ENCODE results near the gene GDF10. TPM values are rescaled to one million over a fixed set of nuclear protein-coding genes. Genes with fewer than 3 reads are reported as not detected.

GDF10 gene
- total RNA-seq, 3 donors from 2014 or later (not counting 1 experiment from before 2014, with no cell fraction given) = not detected

GRCh38 chr10:47282657-47283018 is 17.4 kb upstream of the GDF10 start:
- 93% methylated on average over 5 of the region's 6 CpGs for WGBS (ENCODE audit: insufficient coverage)
- no peak for ATAC-seq
- Histone ChIP-seq H3K27ac (ENCODE audit: low read length) (no peak overlapping the region), H3K36me3 (ENCODE audit: control insufficient read depth, insufficient read depth, low read length) (no peaks in the 10 kb centered on the region), H3K4me3 (ENCODE audit: low read length) (no peak overlapping the region), H3K9me3 (ENCODE audit: control insufficient read depth, insufficient read depth, low read length) (no peaks in the 10 kb centered on the region), H3K27me3 (ENCODE audit: control insufficient read depth, insufficient read depth, low read length) (no peaks in the 10 kb centered on the region), H3K4me1 (ENCODE audit: control insufficient read depth, insufficient read depth, low read length) (peaks cover 13% of the 10 kb centered on the region)
- H3K36me3 Mint-ChIP-seq = no peaks in the 10 kb centered on the region
- peaks cover 0 to 3% of the 10 kb centered on the region in 2 donors for H3K27me3 Mint-ChIP-seq (ENCODE audit: low read depth in 2 of 2)
- H3K27ac Mint-ChIP-seq = no peak overlapping the region
- H3K4me3 Mint-ChIP-seq = no peak overlapping the region
- no peak for DNase-seq
- no peaks in the 10 kb centered on the region for H3K9me3 Mint-ChIP-seq
- no peak for TF ChIP-seq CTCF (IDR thresholded peaks at IDR 0.05)
- intact Hi-C loops (cut with micrococcal nuclease) = no loop called here
- peaks cover 0 to 9% of the 10 kb centered on the region in 2 donors for H3K4me1 Mint-ChIP-seq

GRCh38 chr10:47283101-47283630 is 16.8 kb upstream of the GDF10 start:
- WGBS (ENCODE audit: insufficient coverage) = 89% methylated on average over 9 of the region's 9 CpGs

GRCh38 chr10:47283848-47284247 is 16.1 kb upstream of the GDF10 start:
- Histone ChIP-seq H3K9me3 (ENCODE audit: control insufficient read depth, insufficient read depth, low read length) (no peaks in the 10 kb centered on the region), H3K27me3 (ENCODE audit: control insufficient read depth, insufficient read depth, low read length) (no peaks in the 10 kb centered on the region), H3K27ac (ENCODE audit: low read length) (no peak overlapping the region), H3K36me3 (ENCODE audit: control insufficient read depth, insufficient read depth, low read length) (no peaks in the 10 kb centered on the region), H3K4me3 (ENCODE audit: low read length) (no peak overlapping the region), H3K4me1 (ENCODE audit: control insufficient read depth, insufficient read depth, low read length) (peaks cover 8% of the 10 kb centered on the region)
- Mint-ChIP-seq H3K27me3 (ENCODE audit: low read depth in 2 of 2) (peaks cover 0 to 3% of the 10 kb centered on the region in 2 donors), H3K4me1 (peaks cover 0 to 9% of the 10 kb centered on the region in 2 donors), H3K9me3 (no peaks in the 10 kb centered on the region), H3K4me3 (no peak overlapping the region), H3K27ac (no peak overlapping the region), H3K36me3 (no peaks in the 10 kb centered on the region)
- no peak for ATAC-seq
- intact Hi-C loops (cut with micrococcal nuclease) = no loop called here
- DNase-seq = no peak
- TF ChIP-seq CTCF (IDR thresholded peaks at IDR 0.05) = no peak

More at GRCh38 chr10:47283101-47283630, 16.8 kb upstream of the GDF10 start:
- H3K27ac Mint-ChIP-seq = no peak overlapping the region
- peaks cover 0 to 9% of the 10 kb centered on the region in 2 donors for H3K4me1 Mint-ChIP-seq
- no peaks in the 10 kb centered on the region for H3K36me3 Mint-ChIP-seq
- Histone ChIP-seq H3K4me3 (ENCODE audit: low read length) (no peak overlapping the region), H3K27ac (ENCODE audit: low read length) (no peak overlapping the region), H3K9me3 (ENCODE audit: control insufficient read depth, insufficient read depth, low read length) (no peaks in the 10 kb centered on the region), H3K4me1 (ENCODE audit: control insufficient read depth, insufficient read depth, low read length) (peaks cover 8% of the 10 kb centered on the region), H3K36me3 (ENCODE audit: control insufficient read depth, insufficient read depth, low read length) (no peaks in the 10 kb centered on the region), H3K27me3 (ENCODE audit: control insufficient read depth, insufficient read depth, low read length) (no peaks in the 10 kb centered on the region)
- ATAC-seq = no peak
- no peak for TF ChIP-seq CTCF (IDR thresholded peaks at IDR 0.05)
- DNase-seq = no peak
- H3K4me3 Mint-ChIP-seq = no peak overlapping the region
- no peaks in the 10 kb centered on the region for H3K9me3 Mint-ChIP-seq
- peaks cover 0 to 3% of the 10 kb centered on the region in 2 donors for H3K27me3 Mint-ChIP-seq (ENCODE audit: low read depth in 2 of 2)
- intact Hi-C loops (cut with micrococcal nuclease) = no loop called here
